Natural killer cell (primary cell): ENCODE results near the gene PSAP. TPM values are rescaled to one million over a fixed set of nuclear protein-coding genes. Genes with fewer than 3 reads are reported as not detected.

Experiments used
- ATAC-seq, 3 donors: fragments of 150-1000 bp in 2 of 3; fragments of 200-7000 bp in 1 of 3; cut with Tn5 transposase; 1 replicate in 1 of 3; 2 replicates in 2 of 3; pipeline ENCODE4 v1.10.0; 2021; ENCODE audit warnings: mild to moderate bottlenecking in 2 of 3, moderate library complexity in 2 of 3
- DNase-seq, 2 donors: peaks; one replicate each; pipeline versions ENCODE4 v3.0.0 to v3.0.0-alpha.2; 2013 to 2021; ENCODE audit warnings: mixed read lengths in 1 of 2
- H3K27ac ChIP-seq: one replicate; pipeline ENCODE4 v1.5.1; 2013; ENCODE audit warnings: mild to moderate bottlenecking, low read length
- H3K27me3 ChIP-seq: one replicate; pipeline ENCODE4 v1.6.1; 2013; ENCODE audit warnings: low read length; ENCODE audit not compliant: control insufficient read depth, insufficient read depth
- H3K36me3 ChIP-seq: one replicate; pipeline ENCODE4 v1.6.1; 2013; ENCODE audit warnings: low read length; ENCODE audit not compliant: control insufficient read depth, insufficient read depth
- H3K4me1 ChIP-seq: one replicate; pipeline ENCODE4 v1.6.1; 2013; ENCODE audit warnings: low read length; ENCODE audit not compliant: control insufficient read depth, insufficient read depth
- H3K4me3 ChIP-seq: one replicate; pipeline ENCODE4 v1.5.1; 2013; ENCODE audit warnings: low read length
- H3K9me3 ChIP-seq: one replicate; pipeline ENCODE4 v1.6.1; 2013; ENCODE audit warnings: low read length; ENCODE audit not compliant: control insufficient read depth, insufficient read depth
- H3K27ac Mint-ChIP-seq, 2 donors: one replicate each; pipeline ENCODE4 v1.8.0; 2022; ENCODE audit warnings: mild to moderate bottlenecking in 2 of 2, mixed read lengths in 2 of 2, moderate library complexity in 1 of 2
- H3K27me3 Mint-ChIP-seq, 2 donors: one replicate each; pipeline ENCODE4 v1.8.0; 2022; ENCODE audit warnings: low read depth in 2 of 2, mixed read lengths in 2 of 2
- H3K36me3 Mint-ChIP-seq: one replicate; pipeline ENCODE4 v1.8.0; 2022; ENCODE audit warnings: mixed read lengths
- H3K4me1 Mint-ChIP-seq, 2 donors: one replicate each; pipeline ENCODE4 v1.8.0; 2022; ENCODE audit warnings: mixed read lengths in 2 of 2
- H3K4me3 Mint-ChIP-seq: one replicate; pipeline ENCODE4 v1.8.0; 2022; ENCODE audit warnings: mild to moderate bottlenecking, moderate library complexity, mixed read lengths
- H3K9me3 Mint-ChIP-seq, 2 donors: one replicate each; pipeline ENCODE4 v1.8.0; 2022; ENCODE audit warnings: mixed read lengths in 2 of 2
- CTCF ChIP-seq: fragments of 200-600 bp; IDR thresholded peaks from one replicate; pipeline ENCODE4 v1.8.0; 2022; ENCODE audit warnings: antibody characterized with exemption
- WGBS: methylation state at CpG from one replicate; pipeline ENCODE4 v1.1.7; 2013; ENCODE audit warnings: missing lambda C conversion rate; ENCODE audit not compliant: insufficient coverage; 5-methylcytosine and 5-hydroxymethylcytosine counted together
- intact Hi-C: fragments of 100-400 bp; cut with micrococcal nuclease; formaldehyde crosslinking; loops from one replicate; pipeline ENCODE4 v1.14.2; 2022
- total RNA-seq, 4 donors: library from RNA; stranded (reverse); fragments of 120-200 nt in 1 of 4; gene quantifications; one replicate each; pipeline versions ENCODE4 v1.2.3 to v1.2.4, GENCODE V29; 2013 to 2022

The PSAP gene
- total RNA-seq, 3 donors from 2014 or later (not counting 1 experiment from before 2014, with no cell fraction given), result 324 to 488 (median 428) TPM

GRCh38 chr10:71834343-71834674 lies 16.7 kb downstream of the PSAP start:
- no peak overlapping the region for H3K4me3 ChIP-seq
- ATAC-seq (no peak), DNase-seq (no peak)
- H3K36me3 ChIP-seq, result peaks cover 34% of the 10 kb centered on the region
- no peaks in the 10 kb centered on the region for H3K9me3 ChIP-seq
- no peaks in the 10 kb centered on the region for H3K9me3 Mint-ChIP-seq
- no peaks in the 10 kb centered on the region for H3K27me3 ChIP-seq
- H3K27ac ChIP-seq, result no peak overlapping the region
- H3K4me3 Mint-ChIP-seq, result no peak overlapping the region
- no peaks in the 10 kb centered on the region for H3K27me3 Mint-ChIP-seq
- H3K4me1 Mint-ChIP-seq, result peaks cover 33 to 51% of the 10 kb centered on the region in 2 donors
- H3K27ac Mint-ChIP-seq, result no peak overlapping the region
- TF ChIP-seq CTCF, result no peak
- H3K36me3 Mint-ChIP-seq, result peaks cover 14% of the 10 kb centered on the region
- peaks cover 46% of the 10 kb centered on the region for H3K4me1 ChIP-seq
- WGBS, result 96% methylated on average over 14 of the region's 14 CpGs
- intact Hi-C loops, result no loop called here

GRCh38 chr10:71833451-71834342 lies 17.4 kb downstream of the PSAP start:
- no peak for TF ChIP-seq CTCF
- H3K27me3 Mint-ChIP-seq, result no peaks in the 10 kb centered on the region
- no peak for DNase-seq
- no peaks in the 10 kb centered on the region for H3K27me3 ChIP-seq
- H3K9me3 ChIP-seq, result no peaks in the 10 kb centered on the region
- H3K9me3 Mint-ChIP-seq, result no peaks in the 10 kb centered on the region
- H3K4me3 Mint-ChIP-seq, result no peak overlapping the region
- H3K36me3 ChIP-seq, result peaks cover 39% of the 10 kb centered on the region
- H3K36me3 Mint-ChIP-seq, result peaks cover 14% of the 10 kb centered on the region
- peaks cover 31 to 47% of the 10 kb centered on the region in 2 donors for H3K4me1 Mint-ChIP-seq
- intact Hi-C loops, result no loop called here
- no peak overlapping the region for H3K27ac Mint-ChIP-seq
- H3K4me3 ChIP-seq, result no peak overlapping the region
- H3K27ac ChIP-seq, result no peak overlapping the region
- no peak for ATAC-seq
- WGBS, result 88% methylated on average over 8 of the region's 8 CpGs
- H3K4me1 ChIP-seq, result peaks cover 46% of the 10 kb centered on the region

- Mint-ChIP-seq H3K4me1 (peaks cover 23 to 39% of the 10 kb centered on the region in 2 donors), H3K9me3 (no peaks in the 10 kb centered on the region), H3K4me3 (no peak overlapping the region), H3K36me3 (peaks cover 14% of the 10 kb centered on the region), H3K27me3 (no peaks in the 10 kb centered on the region), H3K27ac (peak overlapping the region in 1 of 2 donors; percentile 38)
- TF ChIP-seq CTCF, result no peak
- DNase-seq (no peak), ATAC-seq (peak in 1 of 3 donors; percentile 34)
- H3K4me3 ChIP-seq, result no peak overlapping the region
- H3K36me3 ChIP-seq, result peaks cover 46% of the 10 kb centered on the region
- intact Hi-C loops, result no loop called here
- H3K9me3 ChIP-seq, result no peaks in the 10 kb centered on the region
- no peaks in the 10 kb centered on the region for H3K27me3 ChIP-seq
- H3K4me1 ChIP-seq, result peaks cover 39% of the 10 kb centered on the region
- WGBS, result 61% methylated on average over 5 of the region's 5 CpGs
- H3K27ac ChIP-seq, result no peak overlapping the region
Measured at GRCh38 chr10:71832967-71833366, 18.1 kb downstream of the PSAP start.
